ENCODE measurements around the gene TMEM59L. TPM values are rescaled to one million over a fixed set of nuclear protein-coding genes. Genes with fewer than 3 reads are reported as not detected.
A peak's percentile ranks its signal among the peaks of the same experiment; 100 is the strongest.

TMEM59L gene
- total and polyA plus RNA-seq, 9 of the 15 experiments (the other 6 are each of a cell fraction or from before 2014, with no cell fraction given) = 0.37 TPM; not detected in 8

DNA sequence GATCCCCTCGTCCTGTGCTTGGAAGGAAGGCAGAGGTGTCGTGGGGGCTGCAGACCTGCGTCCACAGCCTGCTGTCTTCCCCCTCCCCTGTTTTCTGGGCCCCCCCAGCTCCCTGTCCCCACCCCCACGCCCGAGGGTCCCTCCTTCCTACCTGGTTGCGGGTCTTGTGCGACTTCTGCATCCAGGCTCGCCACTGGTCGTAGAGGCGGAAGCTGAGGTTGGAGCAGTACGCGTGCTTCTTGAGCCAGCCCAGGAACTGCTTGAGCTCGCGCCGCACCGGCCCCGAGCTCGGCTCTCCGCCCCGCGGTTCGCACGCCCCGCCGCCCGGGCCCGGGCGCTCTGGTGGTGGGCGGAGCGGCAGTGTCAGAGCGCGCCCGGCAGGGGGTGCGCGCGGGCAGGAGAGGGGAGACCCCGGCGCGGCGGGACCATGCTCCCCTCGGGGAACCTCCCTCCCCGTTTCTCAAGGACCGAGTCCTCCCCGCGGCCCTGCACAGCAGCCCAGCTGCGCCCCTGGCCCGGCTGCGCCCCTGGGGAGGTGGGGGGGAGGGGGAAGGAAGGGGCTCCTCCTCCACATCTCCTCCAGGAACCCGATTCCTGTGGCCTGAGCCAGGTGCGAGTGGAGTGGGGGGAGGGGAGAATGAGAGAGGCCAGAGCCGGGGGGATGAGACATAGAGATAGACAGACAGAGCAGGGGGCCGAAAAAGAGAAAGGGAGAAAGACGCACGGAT lies 18.4 kb upstream of the TMEM59L start (continued):
- TF ChIP-seq PHF8 (IDR thresholded peaks at IDR 0.05; ENCODE audit: borderline replicate concordance, low read length) (peak; percentile 23; the same call in 1 of the 2 replicates), CEBPB (tag; IDR thresholded peaks at IDR 0.05) (no peak), ZNF583 (CRISPR knock-in tag; IDR thresholded peaks at IDR 0.05) (no peak), MXD1 (CRISPR knock-in tag; IDR thresholded peaks at IDR 0.05; ENCODE audit: borderline replicate concordance, poor library complexity, severe bottlenecking) (no peak), ZFP1 (CRISPR knock-in tag; IDR thresholded peaks at IDR 0.05) (no peak), SMAD4 (CRISPR knock-in tag; conservative IDR thresholded peaks at IDR 0.05) (0 out of 2 replicates have a peak, but pooled peaks have one; percentile 27), SIN3B (IDR thresholded peaks at IDR 0.05; ENCODE audit: low read depth) (peak; percentile 47; the same call in 1 of the 2 replicates), GABPB1 (CRISPR knock-in tag; IDR thresholded peaks at IDR 0.05) (no peak), MEIS2 (IDR thresholded peaks at IDR 0.05; ENCODE audit: partially characterized antibody) (no peak), ESRRA (IDR thresholded peaks at IDR 0.05; ENCODE audit: borderline replicate concordance, low read depth) (no peak), RBM22 (IDR thresholded peaks at IDR 0.05; ENCODE audit: low read depth, low read length, poor library complexity, severe bottlenecking) (no peak)
- TF ChIP-seq, protein P1, sequence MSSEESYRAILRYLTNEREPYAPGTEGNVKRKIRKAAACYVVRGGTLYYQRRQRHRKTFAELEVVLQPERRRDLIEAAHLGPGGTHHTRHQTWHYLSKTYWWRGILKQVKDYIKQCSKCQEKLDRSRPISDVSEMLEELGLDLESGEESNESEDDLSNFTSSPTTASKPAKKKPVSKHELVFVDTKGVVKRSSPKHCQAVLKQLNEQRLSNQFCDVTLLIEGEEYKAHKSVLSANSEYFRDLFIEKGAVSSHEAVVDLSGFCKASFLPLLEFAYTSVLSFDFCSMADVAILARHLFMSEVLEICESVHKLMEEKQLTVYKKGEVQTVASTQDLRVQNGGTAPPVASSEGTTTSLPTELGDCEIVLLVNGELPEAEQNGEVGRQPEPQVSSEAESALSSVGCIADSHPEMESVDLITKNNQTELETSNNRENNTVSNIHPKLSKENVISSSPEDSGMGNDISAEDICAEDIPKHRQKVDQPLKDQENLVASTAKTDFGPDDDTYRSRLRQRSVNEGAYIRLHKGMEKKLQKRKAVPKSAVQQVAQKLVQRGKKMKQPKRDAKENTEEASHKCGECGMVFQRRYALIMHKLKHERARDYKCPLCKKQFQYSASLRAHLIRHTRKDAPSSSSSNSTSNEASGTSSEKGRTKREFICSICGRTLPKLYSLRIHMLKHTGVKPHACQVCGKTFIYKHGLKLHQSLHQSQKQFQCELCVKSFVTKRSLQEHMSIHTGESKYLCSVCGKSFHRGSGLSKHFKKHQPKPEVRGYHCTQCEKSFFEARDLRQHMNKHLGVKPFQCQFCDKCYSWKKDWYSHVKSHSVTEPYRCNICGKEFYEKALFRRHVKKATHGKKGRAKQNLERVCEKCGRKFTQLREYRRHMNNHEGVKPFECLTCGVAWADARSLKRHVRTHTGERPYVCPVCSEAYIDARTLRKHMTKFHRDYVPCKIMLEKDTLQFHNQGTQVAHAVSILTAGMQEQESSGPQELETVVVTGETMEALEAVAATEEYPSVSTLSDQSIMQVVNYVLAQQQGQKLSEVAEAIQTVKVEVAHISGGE (CRISPR knock-in tag; IDR thresholded peaks at IDR 0.05) = no peak
- TF ChIP-seq, protein P2, sequence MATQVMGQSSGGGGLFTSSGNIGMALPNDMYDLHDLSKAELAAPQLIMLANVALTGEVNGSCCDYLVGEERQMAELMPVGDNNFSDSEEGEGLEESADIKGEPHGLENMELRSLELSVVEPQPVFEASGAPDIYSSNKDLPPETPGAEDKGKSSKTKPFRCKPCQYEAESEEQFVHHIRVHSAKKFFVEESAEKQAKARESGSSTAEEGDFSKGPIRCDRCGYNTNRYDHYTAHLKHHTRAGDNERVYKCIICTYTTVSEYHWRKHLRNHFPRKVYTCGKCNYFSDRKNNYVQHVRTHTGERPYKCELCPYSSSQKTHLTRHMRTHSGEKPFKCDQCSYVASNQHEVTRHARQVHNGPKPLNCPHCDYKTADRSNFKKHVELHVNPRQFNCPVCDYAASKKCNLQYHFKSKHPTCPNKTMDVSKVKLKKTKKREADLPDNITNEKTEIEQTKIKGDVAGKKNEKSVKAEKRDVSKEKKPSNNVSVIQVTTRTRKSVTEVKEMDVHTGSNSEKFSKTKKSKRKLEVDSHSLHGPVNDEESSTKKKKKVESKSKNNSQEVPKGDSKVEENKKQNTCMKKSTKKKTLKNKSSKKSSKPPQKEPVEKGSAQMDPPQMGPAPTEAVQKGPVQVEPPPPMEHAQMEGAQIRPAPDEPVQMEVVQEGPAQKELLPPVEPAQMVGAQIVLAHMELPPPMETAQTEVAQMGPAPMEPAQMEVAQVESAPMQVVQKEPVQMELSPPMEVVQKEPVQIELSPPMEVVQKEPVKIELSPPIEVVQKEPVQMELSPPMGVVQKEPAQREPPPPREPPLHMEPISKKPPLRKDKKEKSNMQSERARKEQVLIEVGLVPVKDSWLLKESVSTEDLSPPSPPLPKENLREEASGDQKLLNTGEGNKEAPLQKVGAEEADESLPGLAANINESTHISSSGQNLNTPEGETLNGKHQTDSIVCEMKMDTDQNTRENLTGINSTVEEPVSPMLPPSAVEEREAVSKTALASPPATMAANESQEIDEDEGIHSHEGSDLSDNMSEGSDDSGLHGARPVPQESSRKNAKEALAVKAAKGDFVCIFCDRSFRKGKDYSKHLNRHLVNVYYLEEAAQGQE (IDR thresholded peaks at IDR 0.05; ENCODE audit: borderline replicate concordance) = peak; percentile 78; the same call in 1 of the 2 replicates
- TF ChIP-seq, protein P2 (CRISPR knock-in tag; IDR thresholded peaks at IDR 0.05; ENCODE audit: low read depth) = no peak
